CD8-positive, alpha-beta memory T cell (primary cell): ENCODE results near the gene NALCN. TPM values are rescaled to one million over a fixed set of nuclear protein-coding genes. Genes with fewer than 3 reads are reported as not detected.

Experiments
- CTCF ChIA-PET: fragments of 350-600 bp; sonication (Branson Sonifier 250); formaldehyde crosslinking; loops from one replicate; lab custom pipeline; 2021; ENCODE audit warnings: antibody characterized with exemption; lab: Charles Lee
- POLR2A ChIA-PET: fragments of 350-600 bp; sonication (Branson Sonifier 250); formaldehyde crosslinking; loops from one replicate; lab custom pipeline; 2021; ENCODE audit warnings: antibody characterized with exemption; lab: Charles Lee
- DNase-seq, 5 donors: peaks; one replicate each; pipeline versions ENCODE4 v3.0.0 to v3.0.0-alpha.2; 2020 to 2022; ENCODE audit warnings: mixed read lengths in 1 of 5
- H3K27ac ChIP-seq: one replicate; pipeline ENCODE4 v1.7.0; 2013; ENCODE audit warnings: low read depth, mild to moderate bottlenecking, low read length, moderate library complexity
- H3K27me3 ChIP-seq: 2 replicates; pipeline ENCODE4 v1.7.0; 2013; ENCODE audit warnings: low read length, mild to moderate bottlenecking; ENCODE audit not compliant: insufficient read depth, poor library complexity, severe bottlenecking
- H3K36me3 ChIP-seq: 2 replicates; pipeline ENCODE4 v1.7.0; 2013; ENCODE audit warnings: mild to moderate bottlenecking, low read length, moderate library complexity; ENCODE audit not compliant: insufficient read depth
- H3K4me1 ChIP-seq: 2 replicates; pipeline ENCODE4 v1.7.0; 2013; ENCODE audit warnings: mild to moderate bottlenecking, low read length, moderate library complexity; ENCODE audit not compliant: insufficient read depth
- H3K4me3 ChIP-seq: 2 replicates; pipeline ENCODE4 v1.7.0; 2013; ENCODE audit warnings: mild to moderate bottlenecking, low read length
- H3K9me3 ChIP-seq: 2 replicates; pipeline ENCODE4 v1.7.0; 2013; ENCODE audit warnings: mild to moderate bottlenecking, low read length
- H3K27ac Mint-ChIP-seq, 8 donors: one replicate each; pipeline ENCODE4 v1.8.0; 2020 to 2021; ENCODE audit warnings: mixed read lengths in 8 of 8, mild to moderate bottlenecking in 6 of 8, inconsistent platforms in 3 of 8, moderate library complexity in 3 of 8
- H3K27me3 Mint-ChIP-seq, 2 donors: one replicate each; pipeline ENCODE4 v1.8.0; 2020 to 2021; ENCODE audit warnings: mixed read lengths in 2 of 2, mild to moderate bottlenecking in 1 of 2, moderate library complexity in 1 of 2
- H3K36me3 Mint-ChIP-seq, 3 donors: one replicate each; pipeline ENCODE4 v1.8.0; 2020 to 2021; ENCODE audit warnings: mixed read lengths in 3 of 3, inconsistent platforms in 1 of 3, mild to moderate bottlenecking in 1 of 3
- H3K4me1 Mint-ChIP-seq, 3 donors: one replicate each; pipeline ENCODE4 v1.8.0; 2020 to 2021; ENCODE audit warnings: mixed read lengths in 3 of 3, inconsistent platforms in 1 of 3, mild to moderate bottlenecking in 1 of 3
- H3K4me3 Mint-ChIP-seq, 7 donors: one replicate each; pipeline ENCODE4 v1.8.0; 2020 to 2021; ENCODE audit warnings: mixed read lengths in 7 of 7, mild to moderate bottlenecking in 6 of 7, moderate library complexity in 4 of 7, inconsistent platforms in 2 of 7
- H3K9me3 Mint-ChIP-seq, 5 donors: one replicate each; pipeline ENCODE4 v1.8.0; 2020 to 2022; ENCODE audit warnings: mixed read lengths in 5 of 5, mild to moderate bottlenecking in 3 of 5, moderate library complexity in 2 of 5, inconsistent platforms in 1 of 5
- polyA plus RNA-seq: library from polyadenylated mRNA; unstranded; fragments of 300-500 nt; fragmentation: Illumina TruSeq; gene quantifications from one replicate; pipeline ENCODE4 v1.2.3, GENCODE V29; 2021
- total RNA-seq, 2 experiments: library from RNA; stranded (reverse); gene quantifications; one replicate each; pipeline ENCODE4 v1.2.3, GENCODE V29; 2021

The NALCN gene
- not detected for total RNA-seq
- polyA plus RNA-seq, result not detected

DNA sequence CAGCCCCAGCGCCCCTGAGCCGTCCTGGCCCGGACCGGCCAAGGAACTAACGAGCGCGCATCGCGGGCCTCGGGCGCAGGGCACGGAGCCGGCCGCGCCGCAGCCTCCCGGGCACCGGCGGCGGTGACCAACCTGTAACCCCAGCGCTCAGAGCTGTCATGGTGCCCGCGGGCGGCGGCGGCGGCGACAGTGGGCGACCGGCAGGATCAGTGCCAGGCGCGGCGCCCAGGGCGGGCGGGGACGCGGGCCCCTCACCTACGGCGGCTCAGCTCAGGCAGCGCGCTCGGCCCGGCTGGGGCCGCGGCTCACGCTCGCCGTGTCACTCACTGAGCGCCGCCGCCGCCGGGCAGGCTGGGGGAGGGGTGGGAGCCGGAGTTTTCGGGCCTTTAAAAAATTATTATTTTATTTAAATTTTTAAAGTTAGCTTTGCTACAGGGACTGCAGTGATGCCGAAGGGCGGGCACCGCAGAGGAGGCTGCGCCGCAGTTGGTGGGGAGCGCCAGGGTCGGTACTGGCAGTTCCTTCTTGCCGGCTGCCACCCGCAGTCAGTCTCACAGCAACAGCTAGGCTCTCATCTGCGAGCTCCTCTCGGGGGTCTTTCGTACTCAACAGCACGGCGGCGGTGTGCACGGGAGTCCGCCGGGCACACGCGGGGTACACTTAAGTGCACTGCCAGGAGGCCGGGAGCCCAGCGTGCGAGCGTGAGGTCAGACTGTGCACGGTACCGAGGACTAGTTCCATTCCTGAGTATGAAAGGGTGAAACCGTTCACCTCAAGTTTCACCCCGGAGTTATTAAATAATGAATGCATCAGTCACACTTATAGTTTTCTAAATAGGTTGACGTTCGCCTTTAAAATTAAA, at the start of gene NALCN:
Gene NALCN, minus strand, starts transcription at position 328 of the 862 bp plus-strand sequence. CDS start 17,382 bp downstream, outside the sequence.
- H3K27ac ChIP-seq, result no peak within 1 kb of the TSS
- POLR2A ChIA-PET, result no interaction called here
- H3K27me3 Mint-ChIP-seq, result peaks cover 23 to 48% of the 10 kb centered on the region in 2 donors
- H3K36me3 ChIP-seq, result no peaks in the 10 kb centered on the region
- H3K4me3 Mint-ChIP-seq, result peak within 1 kb of the TSS in 4 of 7 donors; percentile 32 to 78 (median 43)
- no peaks in the 10 kb centered on the region for H3K27me3 ChIP-seq
- no peaks in the 10 kb centered on the region for H3K4me1 ChIP-seq
- H3K9me3 Mint-ChIP-seq, result peaks cover 0 to 2% (median 0%) of the 10 kb centered on the region in 5 donors
- peaks cover 0 to 12% (median 6%) of the 10 kb centered on the region in 3 donors for H3K4me1 Mint-ChIP-seq
- no peaks in the 10 kb centered on the region for H3K36me3 Mint-ChIP-seq
- no peaks in the 10 kb centered on the region for H3K9me3 ChIP-seq
- no peak within 1 kb of the TSS for H3K4me3 ChIP-seq
- DNase-seq, result no peak
- no peak within 1 kb of the TSS for H3K27ac Mint-ChIP-seq
- CTCF ChIA-PET, result no interaction called here

DNA sequence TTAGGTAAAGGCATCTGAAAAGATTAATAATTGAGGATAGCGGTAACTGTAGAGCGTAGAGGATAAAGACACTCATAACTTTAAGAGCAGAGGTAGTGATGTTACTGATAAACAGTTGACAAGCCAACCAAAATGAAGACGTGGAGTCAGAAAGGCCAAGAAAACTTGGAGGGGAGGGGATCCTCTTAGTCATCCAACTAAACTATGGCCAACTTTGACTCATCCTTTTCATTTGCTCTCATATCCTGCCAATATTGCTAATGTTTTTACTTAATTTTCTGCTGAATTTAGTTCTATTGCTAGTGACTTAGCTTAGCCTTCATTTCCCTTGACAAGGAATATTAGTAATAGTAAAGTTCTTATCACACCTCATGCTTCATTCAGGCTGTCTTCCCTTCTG, 49.6 kb upstream of the NALCN start:
- H3K4me1 Mint-ChIP-seq, result no peaks in the 10 kb centered on the region
- peaks cover 0 to 2% (median 0%) of the 10 kb centered on the region in 5 donors for H3K9me3 Mint-ChIP-seq
- Histone ChIP-seq H3K4me3 (no peak overlapping the region), H3K9me3 (no peaks in the 10 kb centered on the region), H3K27me3 (no peaks in the 10 kb centered on the region), H3K4me1 (no peaks in the 10 kb centered on the region), H3K36me3 (no peaks in the 10 kb centered on the region), H3K27ac (no peak overlapping the region)
- DNase-seq, result no peak
- H3K4me3 Mint-ChIP-seq, result no peak overlapping the region
- ChIA-PET CTCF (no interaction called here), POLR2A (no interaction called here)
- H3K27me3 Mint-ChIP-seq, result peaks cover 6 to 21% of the 10 kb centered on the region in 2 donors
- no peak overlapping the region for H3K27ac Mint-ChIP-seq
- no peaks in the 10 kb centered on the region for H3K36me3 Mint-ChIP-seq

DNA sequence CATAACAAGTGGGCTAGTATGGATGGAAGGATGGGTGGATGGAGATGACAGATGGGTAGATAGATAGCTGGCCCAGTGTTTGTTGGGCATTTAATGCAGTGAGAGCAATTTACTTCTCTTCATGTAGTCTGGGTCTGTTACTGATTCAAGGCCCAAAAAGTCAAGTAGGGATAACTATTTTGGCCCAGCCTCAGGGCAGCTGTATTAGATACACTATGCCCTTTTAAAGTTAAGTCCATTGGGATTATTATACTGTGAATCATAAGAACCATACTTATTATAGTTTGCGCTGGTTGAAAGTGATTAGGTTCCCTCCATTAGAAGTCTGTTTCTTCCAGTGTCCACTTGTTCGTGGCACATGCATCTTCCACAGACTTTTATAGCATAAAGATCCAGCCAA, 40.9 kb upstream of the NALCN start:
- Mint-ChIP-seq H3K36me3 (no peaks in the 10 kb centered on the region), H3K27ac (no peak overlapping the region), H3K4me3 (no peak overlapping the region), H3K9me3 (peaks cover 0 to 4% (median 0%) of the 10 kb centered on the region in 5 donors), H3K27me3 (peaks cover 16 to 45% of the 10 kb centered on the region in 2 donors), H3K4me1 (peaks cover 6 to 9% (median 8%) of the 10 kb centered on the region in 3 donors)
- Histone ChIP-seq H3K27ac (no peak overlapping the region), H3K27me3 (no peaks in the 10 kb centered on the region), H3K4me1 (no peaks in the 10 kb centered on the region), H3K9me3 (no peaks in the 10 kb centered on the region), H3K36me3 (no peaks in the 10 kb centered on the region), H3K4me3 (no peak overlapping the region)
- DNase-seq, result no peak
- CTCF ChIA-PET, result no interaction called here
- POLR2A ChIA-PET, result no interaction called here

DNA sequence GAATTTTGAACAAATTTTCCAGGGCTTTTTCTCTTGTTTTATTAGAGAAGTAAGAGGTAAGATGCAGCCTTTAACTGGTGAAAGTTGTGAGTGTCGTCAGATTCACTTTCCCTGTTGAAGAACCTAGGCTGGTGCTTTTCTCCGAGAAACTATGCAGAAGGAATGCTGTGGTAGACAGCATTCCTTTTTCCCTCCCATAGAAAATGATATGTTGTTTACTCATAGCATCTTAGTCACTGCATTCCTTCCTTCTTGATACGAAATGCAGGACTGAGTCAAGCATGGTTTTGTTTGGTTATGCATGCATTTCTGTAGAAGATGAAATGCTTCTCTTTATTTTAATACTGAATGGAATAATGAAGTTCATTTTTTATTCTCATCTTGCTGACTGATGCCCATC, 39.6 kb upstream of the NALCN start:
- ChIA-PET POLR2A (no interaction called here), CTCF (no interaction called here)
- Histone ChIP-seq H3K27ac (no peak overlapping the region), H3K4me1 (no peaks in the 10 kb centered on the region), H3K36me3 (no peaks in the 10 kb centered on the region), H3K4me3 (no peak overlapping the region), H3K27me3 (no peaks in the 10 kb centered on the region), H3K9me3 (no peaks in the 10 kb centered on the region)
- Mint-ChIP-seq H3K27me3 (peaks cover 16 to 46% of the 10 kb centered on the region in 2 donors), H3K9me3 (peaks cover 0 to 4% (median 0%) of the 10 kb centered on the region in 5 donors), H3K4me3 (no peak overlapping the region), H3K36me3 (no peaks in the 10 kb centered on the region), H3K27ac (no peak overlapping the region), H3K4me1 (peaks cover 6 to 9% (median 8%) of the 10 kb centered on the region in 3 donors)
- DNase-seq, result no peak

DNA sequence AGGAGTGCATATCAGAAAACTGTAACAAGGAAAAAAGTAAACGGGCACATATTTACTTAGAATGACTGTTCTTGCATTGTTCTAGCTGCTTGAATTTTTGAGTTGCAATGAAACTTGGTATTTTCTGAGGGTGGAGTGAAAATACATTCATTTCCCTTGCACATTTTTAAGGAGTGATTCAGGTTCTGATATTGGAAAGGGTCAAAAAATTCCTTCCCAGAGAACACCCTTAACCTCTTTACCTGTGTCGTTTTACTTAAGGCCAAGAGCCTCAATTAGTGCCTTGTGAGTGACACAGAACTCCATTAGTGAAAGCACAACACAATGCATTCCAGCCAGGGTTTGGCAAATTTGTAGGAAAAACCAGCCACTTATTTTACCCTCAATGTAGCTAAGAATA, 38.5 kb upstream of the NALCN start:
- no peaks in the 10 kb centered on the region for H3K4me1 ChIP-seq
- CTCF ChIA-PET, result no interaction called here
- H3K27me3 Mint-ChIP-seq, result peaks cover 15 to 42% of the 10 kb centered on the region in 2 donors
- no peaks in the 10 kb centered on the region for H3K36me3 ChIP-seq
- H3K27ac Mint-ChIP-seq, result no peak overlapping the region
- no peak overlapping the region for H3K27ac ChIP-seq
- peaks cover 0 to 4% (median 0%) of the 10 kb centered on the region in 5 donors for H3K9me3 Mint-ChIP-seq
- no peak overlapping the region for H3K4me3 ChIP-seq
- no peaks in the 10 kb centered on the region for H3K36me3 Mint-ChIP-seq
- POLR2A ChIA-PET, result no interaction called here
- no peak for DNase-seq
- H3K27me3 ChIP-seq, result no peaks in the 10 kb centered on the region
- H3K9me3 ChIP-seq, result no peaks in the 10 kb centered on the region
- no peak overlapping the region for H3K4me3 Mint-ChIP-seq
- peaks cover 6 to 9% (median 8%) of the 10 kb centered on the region in 3 donors for H3K4me1 Mint-ChIP-seq

DNA sequence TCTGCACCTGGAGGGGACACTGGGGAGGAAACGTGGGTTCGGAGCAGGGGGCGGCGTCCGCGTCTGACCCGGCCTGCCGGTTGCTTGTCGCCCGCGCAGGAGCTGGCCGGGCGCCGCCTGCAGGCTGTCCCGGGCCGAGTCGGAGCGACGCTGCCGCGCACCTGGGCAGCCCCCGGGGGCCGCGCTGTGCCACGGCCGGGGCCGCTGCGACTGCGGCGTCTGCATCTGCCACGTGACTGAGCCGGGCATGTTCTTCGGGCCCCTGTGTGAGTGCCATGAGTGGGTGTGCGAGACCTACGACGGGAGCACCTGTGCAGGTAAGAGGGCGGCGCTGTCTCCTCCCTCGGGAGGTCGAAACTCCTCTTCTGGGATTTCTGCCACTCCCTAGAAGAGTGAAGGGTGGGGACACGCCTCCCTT, 37.5 kb upstream of the NALCN start:
- H3K4me3 ChIP-seq, result no peak overlapping the region
- H3K27ac ChIP-seq, result no peak overlapping the region
- H3K4me1 ChIP-seq, result no peaks in the 10 kb centered on the region
- Mint-ChIP-seq H3K9me3 (peaks cover 0 to 4% (median 0%) of the 10 kb centered on the region in 5 donors), H3K4me1 (peaks cover 6 to 9% (median 8%) of the 10 kb centered on the region in 3 donors), H3K27me3 (peaks cover 15 to 42% of the 10 kb centered on the region in 2 donors), H3K27ac (no peak overlapping the region), H3K36me3 (no peaks in the 10 kb centered on the region), H3K4me3 (peak overlapping the region in 4 of 7 donors; percentile 49 to 79 (median 54))
- H3K27me3 ChIP-seq, result no peaks in the 10 kb centered on the region
- ChIA-PET POLR2A (no interaction called here), CTCF (no interaction called here)
- DNase-seq, result no peak
- H3K36me3 ChIP-seq, result no peaks in the 10 kb centered on the region
- no peaks in the 10 kb centered on the region for H3K9me3 ChIP-seq

DNA sequence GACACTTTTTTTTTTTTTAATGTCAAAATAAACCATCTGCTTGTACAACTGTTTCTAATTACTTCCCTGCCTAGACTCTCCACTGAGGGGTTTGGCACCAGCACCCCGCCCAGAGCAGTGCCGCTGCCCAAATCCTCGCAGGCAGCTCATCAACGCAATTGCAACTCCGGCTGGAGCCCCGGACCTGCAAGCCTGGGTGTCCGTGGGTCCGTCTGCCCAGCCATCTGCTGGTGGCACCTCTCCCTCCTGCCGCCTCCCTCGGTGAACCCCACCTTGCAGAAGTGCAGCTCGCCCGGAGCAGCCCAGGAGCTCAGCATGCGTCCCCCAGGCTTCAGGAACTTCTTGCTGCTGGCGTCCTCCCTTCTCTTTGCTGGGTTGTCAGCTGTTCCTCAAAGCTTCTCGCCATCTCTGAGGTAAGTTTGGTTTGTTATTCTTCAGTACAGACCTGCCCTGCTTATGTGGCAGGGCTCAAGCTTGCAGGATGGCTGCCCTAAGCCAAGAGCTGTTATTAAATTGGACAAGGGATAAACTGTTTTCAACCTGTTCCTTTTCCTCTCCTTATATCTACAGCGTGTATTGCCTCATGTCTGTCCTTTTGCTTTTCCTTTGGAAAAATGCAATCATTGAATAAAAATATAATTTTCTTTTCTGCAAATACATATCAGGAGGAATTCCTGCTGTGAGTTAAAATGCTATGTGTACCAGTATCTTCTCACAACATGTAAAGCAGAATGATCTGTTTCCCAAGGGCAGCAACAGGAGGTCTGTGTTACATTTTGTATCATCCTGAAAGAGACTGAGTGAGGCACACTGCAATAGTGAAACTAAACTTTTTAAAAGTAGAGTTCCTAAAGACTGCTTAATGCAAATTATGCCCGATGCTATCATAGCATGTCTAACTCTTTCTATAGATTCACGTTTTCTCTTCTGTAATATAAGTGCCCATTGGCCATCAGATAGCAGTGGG, 36.5 kb upstream of the NALCN start, which contains the start of gene ITGBL1:
Gene ITGBL1, plus strand, starts transcription at position 157 of the 967 bp plus-strand sequence. Its CDS starts 159 bp downstream, at position 316.
- Mint-ChIP-seq H3K4me1 (peaks cover 6 to 9% (median 8%) of the 10 kb centered on the region in 3 donors), H3K27ac (peak within 1 kb of the TSS in 1 of 8 donors; percentile 21), H3K36me3 (no peaks in the 10 kb centered on the region), H3K9me3 (peaks cover 0 to 4% (median 0%) of the 10 kb centered on the region in 5 donors), H3K27me3 (peaks cover 15 to 42% of the 10 kb centered on the region in 2 donors), H3K4me3 (peak within 1 kb of the TSS in 5 of 7 donors; percentile 9 to 79 (median 52))
- Histone ChIP-seq H3K4me1 (no peaks in the 10 kb centered on the region), H3K36me3 (no peaks in the 10 kb centered on the region), H3K9me3 (no peaks in the 10 kb centered on the region), H3K4me3 (no peak within 1 kb of the TSS), H3K27ac (no peak within 1 kb of the TSS), H3K27me3 (no peaks in the 10 kb centered on the region)
- CTCF ChIA-PET, result no interaction called here
- POLR2A ChIA-PET, result no interaction called here
- DNase-seq, result no peak
